ENCODE data around the gene POLR1D.

The POLR1D gene, protein sequence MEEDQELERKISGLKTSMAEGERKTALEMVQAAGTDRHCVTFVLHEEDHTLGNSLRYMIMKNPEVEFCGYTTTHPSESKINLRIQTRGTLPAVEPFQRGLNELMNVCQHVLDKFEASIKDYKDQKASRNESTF
- total RNA-seq: 64.1 to 123 (median 81.7) reads per million in 4 experiments

DNA sequence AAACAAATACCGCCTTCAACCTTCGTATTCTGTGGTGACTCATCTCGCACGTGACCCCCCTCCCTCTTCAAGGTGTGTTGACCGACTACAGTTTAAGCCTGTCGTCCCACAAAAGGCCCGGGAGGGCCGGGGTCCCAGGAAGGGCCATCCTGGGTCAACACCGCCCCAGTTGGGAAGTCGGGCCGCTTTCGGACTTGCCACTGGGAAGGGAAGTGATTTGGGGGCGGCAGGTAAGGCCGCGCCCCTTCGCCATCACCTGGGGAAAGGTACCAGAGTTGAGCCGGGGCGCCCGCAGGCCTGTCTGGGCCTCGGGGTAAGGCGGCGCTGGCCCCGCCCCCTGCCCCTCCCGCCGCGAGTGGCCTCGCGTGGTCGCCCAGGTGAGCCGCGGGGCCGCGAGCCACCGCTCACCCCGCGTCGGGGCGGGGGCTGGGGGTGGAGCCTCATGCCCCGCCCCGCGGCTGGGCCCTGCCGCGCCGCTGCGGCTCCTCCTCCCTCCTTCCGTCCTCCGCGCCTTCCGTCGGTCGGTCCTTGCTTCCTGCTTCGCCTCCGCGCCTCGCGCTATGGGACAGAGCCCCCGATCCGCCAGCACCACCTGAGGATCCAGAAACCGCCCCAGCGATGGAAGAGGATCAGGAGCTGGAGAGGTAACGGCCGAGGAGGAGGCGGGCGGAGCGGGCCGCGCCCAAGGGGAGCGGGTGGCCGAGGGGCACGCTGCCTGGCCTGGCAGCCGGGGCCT is at the start of gene POLR1D:
POLR1D (plus strand) TSS at position 527 of the 736 bp plus-strand sequence; CDS start at position 619, 92 bp downstream.
- peak; percentile 73 for DNase-seq

DNA sequence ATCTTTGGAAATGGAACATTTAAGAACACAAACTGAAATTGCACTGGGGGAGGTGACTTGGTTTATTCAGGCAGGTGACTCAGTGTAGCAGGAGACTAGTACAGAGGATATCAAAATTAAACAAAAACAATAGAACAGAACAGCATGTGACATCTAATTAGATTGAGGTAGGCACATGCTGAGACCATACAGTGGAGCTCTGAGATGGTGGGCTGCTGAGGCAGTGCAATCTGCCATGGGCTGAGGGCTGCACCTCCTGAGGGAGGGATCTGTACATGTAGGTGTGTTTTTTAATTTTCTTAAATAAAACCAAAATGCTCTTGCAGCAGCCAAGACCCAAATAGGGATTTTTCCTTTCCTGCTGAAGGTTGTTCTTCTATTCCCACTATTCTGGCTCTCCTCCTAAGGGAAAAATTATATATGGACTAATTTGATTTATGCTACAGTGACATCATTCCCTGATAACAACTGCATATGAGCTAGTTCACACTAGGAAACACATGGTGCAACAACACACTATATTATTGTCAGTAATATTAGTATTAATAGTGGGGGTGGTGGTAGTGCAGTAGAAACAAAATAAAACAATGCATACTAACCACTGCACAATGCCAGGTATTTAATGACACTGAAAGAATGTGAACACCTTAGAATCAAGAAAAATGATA is 49.3 kb upstream of the POLR1D start:
- DNase-seq: no peak

DNA sequence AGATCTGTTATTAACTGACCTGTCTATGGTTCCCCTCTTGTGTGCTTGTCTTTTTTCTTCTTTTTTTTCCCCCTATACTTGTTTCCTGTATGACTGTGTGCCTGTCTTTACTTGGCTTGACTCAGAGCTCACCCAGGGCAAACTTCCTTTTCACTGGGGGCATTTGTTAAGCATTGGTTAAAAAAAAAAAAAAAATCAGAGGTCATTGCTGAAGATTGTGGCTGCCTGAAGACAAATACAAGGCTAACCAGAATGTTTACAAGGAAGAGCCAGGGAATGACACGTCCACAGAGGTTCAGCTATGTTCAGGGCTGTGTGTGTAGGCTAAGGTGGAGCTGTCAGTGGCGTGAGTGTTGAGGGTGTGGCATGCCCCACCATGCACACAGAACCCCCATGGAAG is 48.4 kb upstream of the POLR1D start:
- no peak for DNase-seq

DNA sequence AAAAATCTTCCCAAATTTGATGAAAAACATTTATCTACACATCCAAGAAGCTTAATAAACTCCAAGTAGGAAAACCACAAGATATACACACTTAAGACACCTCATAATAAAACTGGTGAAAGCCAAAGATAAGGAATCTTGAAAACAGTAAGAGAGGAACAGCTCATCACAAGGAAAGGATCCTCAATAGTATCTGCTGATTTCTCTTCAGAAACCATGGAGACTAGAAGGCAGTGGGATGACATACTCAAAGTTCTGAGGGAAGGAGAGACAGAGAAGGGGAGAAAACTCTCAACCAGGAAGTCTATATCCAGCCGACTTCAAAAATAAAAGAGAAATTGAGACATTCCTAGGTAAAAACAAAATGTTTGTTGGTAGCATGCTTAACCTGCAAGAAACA is 47.0 kb upstream of the POLR1D start:
- no peak for DNase-seq

DNA sequence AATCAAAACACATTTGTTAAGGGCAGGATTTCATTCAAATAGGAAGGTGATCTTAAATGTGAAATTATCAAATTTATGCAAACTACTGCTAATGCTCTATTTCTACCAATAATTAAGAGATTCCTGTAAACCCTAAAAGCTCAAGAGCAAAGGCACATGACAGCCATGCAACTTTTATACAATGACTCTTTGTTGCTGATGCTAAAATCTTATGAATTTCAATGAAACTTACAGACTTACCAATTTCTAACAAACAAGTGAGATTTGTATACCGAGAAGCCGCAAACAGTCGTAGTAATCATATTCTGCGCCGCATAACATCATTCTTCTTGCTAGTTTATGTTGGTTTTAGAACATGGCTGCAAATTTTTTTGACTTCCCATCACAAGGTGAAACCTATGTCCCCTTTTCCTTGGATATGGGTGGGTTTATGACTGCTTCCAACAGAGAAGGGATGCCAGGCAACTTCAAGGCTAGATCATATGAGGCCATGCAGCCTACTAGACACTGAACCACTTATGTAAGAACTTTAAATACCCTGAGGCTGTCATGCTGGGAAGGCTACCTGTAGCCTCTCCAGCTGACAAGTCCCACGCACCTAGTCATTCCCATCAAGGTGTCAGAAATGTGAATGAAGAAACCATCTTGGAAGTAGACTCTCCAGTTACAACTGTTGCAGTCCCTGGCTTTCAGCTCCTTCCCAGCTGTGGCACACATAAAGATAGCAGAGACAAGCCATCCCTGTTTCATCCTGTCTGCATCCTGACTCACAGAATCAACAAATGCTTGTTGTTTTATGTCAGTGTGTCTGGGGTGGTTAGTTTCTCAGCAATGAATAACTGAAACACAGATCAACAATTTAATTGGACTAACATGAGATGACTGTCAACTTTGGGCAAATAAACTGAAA is 43.3 kb upstream of the POLR1D start:
- no peak for DNase-seq

DNA sequence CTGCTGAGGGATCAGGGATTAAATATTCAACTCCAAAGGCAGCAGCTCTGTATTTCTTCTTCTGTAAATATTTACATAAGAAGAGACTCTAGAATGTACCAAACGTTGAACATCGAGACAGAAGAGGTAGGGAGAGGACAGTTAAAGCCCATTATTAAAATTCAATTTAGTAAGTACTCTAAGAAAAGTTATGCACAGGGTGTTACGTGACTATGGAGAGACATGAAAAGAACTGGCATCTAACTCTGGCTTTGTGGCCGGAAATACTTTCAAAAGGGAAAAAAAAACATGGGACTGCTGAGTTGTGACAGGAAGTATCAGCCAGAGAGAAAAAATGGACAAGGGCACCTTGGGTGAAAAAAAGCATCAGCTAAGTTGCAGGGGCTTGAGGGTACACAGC is 38.0 kb upstream of the POLR1D start:
- DNase-seq: no peak

DNA sequence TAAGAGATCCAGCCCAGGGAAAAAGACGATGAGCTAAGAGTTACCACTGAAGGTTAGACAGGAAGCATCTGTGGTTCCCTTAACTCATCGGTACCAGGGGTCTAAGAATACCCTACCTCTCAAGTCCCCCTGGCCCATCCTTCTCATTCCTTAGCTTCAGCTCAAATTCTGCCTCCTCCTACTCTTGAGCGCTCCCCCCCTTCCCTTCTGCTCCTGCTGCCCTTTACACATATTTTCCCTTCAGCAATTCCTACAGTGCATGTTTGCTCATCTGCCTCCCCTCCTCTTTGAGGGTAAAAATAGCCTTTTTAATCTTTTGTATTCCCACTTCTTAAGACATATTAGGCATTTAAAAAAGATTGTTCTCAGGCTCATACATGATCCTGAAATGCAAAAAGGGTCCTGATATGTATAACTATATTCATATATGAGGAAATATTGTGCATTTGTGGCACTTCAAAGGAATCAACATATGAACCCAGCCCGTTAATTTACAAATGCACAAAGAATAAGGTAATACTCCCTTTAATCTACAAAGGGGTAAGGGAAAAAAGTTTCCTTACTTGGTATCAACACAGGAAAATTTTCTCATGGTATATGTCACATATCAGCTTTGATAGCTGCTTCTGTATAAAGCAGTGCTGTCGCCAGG is 34.5 kb upstream of the POLR1D start:
- no peak for DNase-seq

DNA sequence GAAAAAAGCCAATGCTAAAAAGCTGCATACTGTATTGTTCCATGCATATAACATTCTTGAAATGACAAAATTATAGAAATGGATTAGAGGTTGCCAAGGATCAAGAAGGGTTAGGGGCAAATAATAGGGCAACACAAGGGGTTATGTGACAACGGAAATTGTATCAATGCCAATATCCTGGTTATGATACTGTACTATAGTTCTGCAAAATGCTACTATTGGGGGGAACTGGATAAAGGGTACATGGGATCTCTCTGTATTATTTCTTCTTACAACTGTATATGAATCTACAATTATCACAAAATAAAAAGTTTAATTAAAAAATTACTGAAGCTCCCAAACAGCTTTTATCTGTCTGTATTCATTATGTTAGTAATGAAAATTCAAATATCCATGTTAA is 33.3 kb upstream of the POLR1D start:
- no peak for DNase-seq

DNA sequence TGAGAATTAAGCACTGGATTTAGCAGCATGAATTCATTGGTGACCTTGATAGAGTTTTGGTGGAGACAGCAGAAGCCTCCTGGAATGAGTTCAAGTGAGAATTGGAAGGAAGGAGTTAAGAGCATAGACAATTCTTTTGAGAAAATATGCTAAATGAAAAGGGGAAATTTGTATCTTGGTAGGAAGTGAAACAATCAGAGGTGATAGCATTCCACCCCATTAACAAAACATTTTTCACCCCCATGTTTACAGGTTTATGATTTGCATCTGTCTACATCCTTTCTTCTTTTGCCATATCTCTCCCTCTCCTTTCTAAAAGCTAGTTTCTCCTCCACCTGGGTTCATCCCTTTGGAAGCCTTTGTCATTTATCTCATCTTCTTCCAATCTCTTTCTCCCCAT is 28.8 kb upstream of the POLR1D start:
- DNase-seq: no peak

DNA sequence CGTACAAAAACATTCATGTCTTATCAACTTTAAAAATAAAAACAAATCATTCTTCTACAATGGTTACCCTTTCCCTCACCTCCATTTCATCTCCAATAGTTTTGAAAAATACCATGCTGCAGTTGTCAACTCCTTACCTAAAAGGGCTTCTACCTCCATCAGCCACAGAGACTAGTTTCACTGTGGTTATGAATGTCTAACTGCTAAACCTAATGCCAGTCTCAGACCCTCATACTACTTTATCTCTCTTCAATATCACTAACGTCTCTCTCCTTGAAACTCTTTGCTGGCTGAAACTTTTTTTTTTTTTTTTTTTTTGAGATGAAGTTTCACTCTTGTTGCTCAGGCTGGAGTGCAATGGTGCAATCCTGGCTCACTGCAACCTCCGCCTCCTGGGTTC is 28.4 kb upstream of the POLR1D start:
- no peak for DNase-seq

DNA sequence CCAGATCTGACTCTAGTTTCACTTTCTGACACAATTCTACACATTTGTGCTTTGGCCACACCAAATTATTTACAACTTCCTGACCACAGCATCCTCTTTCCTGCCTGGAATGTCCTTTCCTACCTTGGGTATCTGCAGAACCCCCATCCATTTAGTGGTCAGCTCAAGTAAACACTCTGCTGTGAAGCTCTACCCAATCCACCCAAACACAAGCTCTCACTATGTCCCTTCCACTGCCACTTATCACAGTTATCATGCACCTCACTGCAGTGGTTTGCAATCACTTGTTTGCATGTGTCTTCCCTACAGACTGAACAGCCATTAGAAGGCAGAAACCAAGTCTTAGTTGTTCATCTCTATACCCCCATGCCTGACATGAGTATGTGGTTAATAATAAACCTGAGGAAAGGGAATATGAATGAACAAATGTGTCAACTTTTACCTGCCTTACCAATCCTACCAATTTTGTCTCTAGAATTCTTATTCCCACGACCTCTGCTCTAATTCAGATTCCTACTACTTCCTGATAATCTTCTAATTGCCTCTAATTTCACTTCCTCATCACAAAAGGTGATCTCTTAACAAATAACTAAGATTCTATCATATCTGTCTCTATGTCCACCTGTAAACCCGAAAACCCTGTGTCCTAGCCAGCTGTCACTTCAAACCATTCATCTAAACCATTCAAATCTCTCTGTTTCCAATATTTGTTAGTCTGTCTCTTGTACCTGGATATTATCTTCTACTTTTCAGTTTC is 26.5 kb upstream of the POLR1D start:
- DNase-seq: no peak

DNA sequence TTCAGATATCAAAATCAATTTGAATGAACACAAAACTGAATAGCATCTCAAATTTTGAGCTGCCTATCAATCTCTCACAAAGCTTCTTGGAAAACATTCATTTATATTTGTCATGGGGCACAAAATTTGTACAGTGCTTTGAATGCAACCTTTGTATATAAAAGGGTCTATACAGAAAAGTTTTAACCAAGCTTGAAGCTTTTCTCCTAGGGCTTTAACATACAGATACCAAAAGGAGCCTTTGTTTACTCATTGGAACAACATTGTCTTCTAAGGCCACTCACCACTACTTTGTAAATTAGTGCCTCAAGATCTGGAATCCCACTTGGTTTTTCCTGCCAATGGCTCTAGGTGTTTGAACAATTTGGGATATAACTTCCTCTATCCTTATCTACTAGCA is 22.6 kb upstream of the POLR1D start:
- no peak for DNase-seq

DNA sequence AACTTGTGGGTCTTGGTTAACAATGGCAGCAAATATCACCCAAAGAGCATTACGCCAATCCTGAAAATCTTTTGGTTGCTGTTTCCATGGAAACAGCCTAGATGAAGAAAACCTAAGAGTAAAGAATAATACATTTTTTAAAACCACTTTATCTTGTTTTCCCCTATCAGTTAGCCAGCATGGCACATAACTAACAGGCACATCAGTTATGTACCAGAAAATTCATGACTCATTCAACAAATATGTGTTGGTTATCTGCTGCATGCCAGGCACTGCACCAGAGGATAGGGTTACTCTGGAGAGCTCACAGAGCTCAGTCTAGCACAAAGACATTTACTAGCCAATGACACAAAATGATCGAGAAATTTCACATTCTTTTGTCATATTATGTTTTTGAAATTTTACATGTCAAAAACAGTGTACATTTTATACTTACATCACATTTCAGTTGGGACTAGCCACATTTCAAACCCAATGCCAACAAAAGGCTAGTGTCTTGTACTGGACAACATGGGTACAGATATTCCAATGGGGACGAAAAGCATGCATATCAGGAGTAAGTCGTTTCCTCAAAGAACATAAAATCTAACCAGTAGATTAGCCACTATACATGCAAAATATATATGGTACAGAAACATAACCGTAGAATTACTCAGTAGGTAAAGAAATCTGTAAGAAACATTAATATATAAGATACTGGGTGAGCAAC is 21.7 kb upstream of the POLR1D start:
- no peak for DNase-seq

DNA sequence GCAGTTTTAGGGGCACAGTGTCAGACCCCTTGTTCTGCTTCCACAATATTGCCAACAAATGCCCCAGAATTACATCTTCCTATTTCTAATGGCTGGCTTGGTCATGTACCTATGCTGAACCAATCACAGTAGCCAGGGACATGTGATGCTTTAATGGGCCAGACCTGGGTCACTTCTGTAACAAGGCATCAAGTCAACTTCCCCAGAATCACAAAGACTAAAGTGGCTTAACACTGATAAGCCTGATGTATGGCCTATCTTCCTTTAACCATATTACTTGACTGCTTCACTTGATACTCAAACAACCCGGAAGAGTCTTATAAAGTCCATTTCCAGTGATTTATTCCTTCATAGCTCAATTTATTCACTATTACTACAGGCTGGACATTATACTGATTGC is 21.0 kb upstream of the POLR1D start:
- DNase-seq: no peak

DNA sequence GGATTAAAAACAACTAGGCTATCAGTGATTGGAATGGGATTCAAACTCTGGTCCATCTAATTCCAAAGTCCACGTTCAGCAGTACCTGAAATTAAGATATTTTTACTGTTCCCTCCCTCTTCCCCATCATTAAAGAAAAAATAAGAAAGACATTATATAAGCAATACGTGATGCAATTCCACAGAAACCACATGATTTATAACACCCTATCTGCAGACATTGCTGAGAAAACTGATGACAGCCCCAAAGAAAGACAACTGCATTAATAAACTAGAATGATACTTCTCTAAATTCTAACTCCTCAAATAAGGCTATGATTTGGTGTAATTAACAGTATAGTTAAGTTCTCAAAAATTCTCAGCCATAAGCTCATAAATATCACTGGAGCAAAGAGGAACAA is 20.5 kb upstream of the POLR1D start:
- DNase-seq: no peak

DNA sequence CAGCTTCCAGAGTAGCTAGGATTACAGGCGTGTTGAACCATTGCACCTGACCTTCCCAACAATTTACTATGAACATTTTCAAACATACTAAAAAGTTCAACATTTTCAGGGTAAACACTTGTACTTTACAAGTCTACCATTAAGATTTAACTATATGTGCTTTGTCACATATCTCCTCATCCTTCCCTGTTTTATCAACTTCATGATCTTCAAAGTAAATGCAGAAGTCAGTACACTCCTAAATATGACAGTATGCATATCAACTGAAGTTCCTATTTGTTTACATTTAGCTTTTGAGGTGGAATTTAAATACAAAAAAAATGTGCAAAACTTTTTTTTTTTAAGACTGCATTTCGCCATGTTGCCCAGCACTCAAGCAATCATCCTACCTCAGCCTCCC is 19.9 kb upstream of the POLR1D start:
- DNase-seq: no peak

DNA sequence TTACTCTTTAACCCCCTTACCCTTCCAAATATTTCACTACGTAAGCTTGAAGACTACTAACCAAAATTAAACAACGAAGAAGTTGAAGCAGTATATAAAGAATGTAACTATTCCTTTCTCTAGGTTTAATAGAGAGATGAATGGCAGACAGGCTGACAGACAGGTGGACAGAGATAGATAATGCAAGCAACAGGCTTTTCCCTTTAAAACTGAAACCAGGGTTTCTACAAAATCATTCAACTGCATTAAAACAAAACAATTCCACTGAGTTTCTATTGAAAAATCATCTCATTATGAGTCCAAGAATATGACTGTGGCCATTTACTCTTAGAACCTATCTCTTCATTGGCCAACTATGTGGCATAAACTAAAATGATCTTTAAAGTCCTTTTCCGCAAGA is 16.6 kb upstream of the POLR1D start:
- DNase-seq: no peak

DNA sequence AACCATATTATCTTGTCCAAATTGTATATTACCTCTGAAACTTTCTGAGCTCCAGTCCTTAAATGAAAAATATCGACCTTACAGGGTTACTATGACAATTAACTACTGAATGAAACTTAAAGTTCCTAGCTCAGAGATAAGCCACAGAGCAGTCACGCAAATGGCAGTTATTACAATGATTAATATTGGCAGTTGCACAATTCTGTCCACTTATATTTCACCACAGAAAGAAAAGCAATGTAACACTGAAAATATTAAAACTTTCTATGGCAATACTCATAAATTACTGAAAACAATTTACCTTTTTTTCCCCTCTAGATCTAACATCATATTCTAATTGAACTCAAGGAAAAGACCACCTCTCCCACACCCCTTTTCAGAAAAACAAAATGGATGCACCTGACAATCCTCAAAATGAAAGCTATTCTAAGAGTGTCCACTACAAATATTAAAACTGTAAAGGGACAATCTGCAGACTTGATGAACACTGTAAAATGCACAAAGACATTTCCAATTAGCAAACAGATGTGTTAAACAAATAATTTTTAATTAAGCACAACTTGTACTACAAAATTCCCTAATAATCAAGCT is 16.0 kb upstream of the POLR1D start:
- no peak for DNase-seq

DNA sequence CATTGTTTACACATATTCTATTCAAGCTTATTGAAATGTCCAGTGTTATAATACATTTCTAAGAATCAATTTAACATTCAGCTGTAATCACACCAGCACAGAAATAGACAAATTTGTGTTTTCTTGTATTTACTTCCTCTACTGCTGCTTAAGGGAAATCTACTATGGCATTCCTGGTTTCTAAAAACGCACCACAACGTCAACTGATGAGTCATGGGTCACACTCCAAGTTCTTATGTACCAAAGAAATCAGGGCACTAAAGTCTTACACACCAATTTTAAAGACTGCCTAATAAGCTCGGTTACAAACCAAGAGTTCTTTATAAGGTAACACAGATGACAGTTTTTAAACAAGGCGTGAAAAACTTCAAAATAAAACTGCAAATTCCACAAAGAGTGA is 14.6 kb upstream of the POLR1D start:
- no peak for DNase-seq

DNA sequence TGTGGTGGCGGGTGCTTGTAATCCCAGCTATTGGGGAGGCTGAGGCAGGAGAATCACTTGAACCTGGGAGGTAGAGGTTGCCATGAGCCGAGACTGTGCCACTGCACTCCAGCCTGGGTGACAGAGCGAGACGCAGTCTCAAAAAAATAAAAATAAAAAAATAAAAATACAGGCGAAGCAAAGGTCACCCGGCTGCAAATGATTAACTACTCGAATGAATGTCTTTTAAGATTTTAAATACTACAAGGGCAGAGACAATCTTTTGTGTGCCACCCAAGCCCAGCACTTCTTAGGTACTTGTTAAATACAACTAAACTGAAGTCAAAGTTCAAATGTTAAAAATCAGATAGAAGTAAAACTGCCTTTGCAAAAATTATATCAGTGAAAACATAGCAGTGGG is 8.1 kb upstream of the POLR1D start:
- no peak for DNase-seq

DNA sequence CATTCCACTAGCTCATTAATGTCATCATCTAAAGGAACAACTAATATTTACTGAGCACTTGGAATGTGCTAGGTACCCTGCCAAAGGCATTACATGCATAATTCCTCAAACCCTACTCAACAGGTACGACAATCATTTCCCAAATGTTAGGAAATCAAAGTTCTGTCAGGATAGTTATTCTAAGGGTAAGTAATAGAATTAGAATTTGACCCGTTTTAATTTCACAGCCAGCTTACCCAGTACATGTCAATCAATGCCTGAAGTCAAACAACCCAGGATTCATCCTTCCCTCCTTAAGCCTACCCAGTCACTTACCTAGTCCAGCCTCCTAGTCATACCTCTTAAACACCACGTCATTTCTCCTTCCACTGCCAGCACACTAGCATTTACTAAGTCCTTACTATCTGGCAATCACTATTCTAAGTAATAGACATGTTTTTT is 3.8 kb upstream of the POLR1D start:
- DNase-seq: no peak

Measured in effector CD8-positive, alpha-beta T cell (primary cell).